ENCODE data around the gene YEATS2.
"Not testable (repeated sequence)": the region's sequence is repeated elsewhere in the genome, so short reads cannot be mapped to it uniquely, and the experiment has no call there.

The YEATS2 gene

DNA sequence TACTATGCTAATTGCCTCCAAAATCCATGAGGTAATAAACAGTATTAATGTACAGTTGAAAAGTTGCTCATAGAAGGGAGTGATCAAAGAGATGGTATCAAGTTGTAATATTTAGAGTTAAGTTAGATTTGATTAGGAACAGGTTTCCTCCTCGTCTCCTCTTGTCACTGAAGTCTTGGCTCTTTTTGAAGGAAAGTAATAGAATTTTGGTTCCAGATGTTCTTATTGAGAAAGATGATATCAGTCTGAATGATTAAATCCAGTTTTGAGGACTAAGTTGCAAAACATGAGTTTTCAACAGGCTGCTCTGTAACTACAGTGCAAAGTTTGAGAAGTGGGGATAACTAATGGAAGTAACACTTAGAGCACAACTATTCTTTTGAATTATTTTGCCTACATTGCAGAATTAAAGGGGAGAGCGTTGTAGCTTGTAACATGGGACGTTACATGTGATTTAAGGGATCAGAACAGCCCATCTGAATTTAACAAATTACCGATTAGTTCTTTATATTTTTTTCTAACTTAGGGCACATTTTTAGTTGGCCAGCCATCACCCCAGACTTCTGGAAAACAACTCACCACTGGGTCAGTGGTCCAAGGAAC is 79.5 kb downstream of the YEATS2 start:
- no peak for ATAC-seq
- no peak for DNase-seq

DNA sequence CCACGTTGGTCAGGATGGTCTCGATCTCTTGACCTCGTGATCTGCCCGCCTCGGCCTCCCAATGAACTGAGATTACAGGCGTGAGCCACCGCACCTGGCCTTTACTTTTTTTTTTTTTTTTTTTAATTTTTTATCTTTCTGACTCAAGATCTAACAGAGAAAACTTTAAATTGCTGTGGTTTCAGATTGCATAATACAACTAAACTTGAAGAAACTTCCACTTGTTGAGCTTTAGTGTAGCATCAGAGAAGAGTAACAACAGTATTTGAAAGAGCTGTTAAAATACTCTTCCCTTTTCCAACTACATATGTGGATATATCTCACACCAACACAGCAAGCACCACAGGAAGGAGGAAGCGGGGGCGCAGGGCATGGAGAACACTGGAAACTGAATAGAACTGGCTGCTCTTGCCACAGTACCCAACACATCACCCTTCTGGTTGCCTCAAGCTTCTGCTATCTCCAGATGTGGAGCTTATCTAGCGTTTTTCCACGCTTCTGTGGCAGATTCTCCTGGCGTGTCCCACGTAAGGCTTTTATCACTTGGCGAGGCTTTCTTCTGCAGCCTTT is 82.4 kb downstream of the YEATS2 start:
- no peak for ATAC-seq
- no peak for DNase-seq

DNA sequence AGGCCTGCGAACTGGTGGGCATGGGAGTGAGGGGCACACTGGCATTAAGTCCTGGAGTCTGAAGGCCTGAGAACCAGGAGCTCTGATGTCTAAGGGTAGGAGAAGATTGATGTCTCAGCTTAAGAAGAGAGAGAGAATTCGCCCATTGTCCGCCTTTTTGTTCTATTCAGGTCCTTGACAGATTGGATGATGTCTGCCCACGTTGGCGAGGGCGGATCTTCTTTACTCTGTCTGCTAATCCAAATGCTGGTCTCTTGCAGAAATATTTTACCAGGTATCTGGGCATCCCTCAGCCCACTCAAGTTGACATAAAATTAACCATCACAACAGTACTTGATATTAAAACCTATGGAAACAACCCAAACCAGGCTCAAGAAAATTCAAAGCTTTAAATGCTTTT is 83.6 kb downstream of the YEATS2 start:
- DNase-seq (no peak), ATAC-seq (no peak)

DNA sequence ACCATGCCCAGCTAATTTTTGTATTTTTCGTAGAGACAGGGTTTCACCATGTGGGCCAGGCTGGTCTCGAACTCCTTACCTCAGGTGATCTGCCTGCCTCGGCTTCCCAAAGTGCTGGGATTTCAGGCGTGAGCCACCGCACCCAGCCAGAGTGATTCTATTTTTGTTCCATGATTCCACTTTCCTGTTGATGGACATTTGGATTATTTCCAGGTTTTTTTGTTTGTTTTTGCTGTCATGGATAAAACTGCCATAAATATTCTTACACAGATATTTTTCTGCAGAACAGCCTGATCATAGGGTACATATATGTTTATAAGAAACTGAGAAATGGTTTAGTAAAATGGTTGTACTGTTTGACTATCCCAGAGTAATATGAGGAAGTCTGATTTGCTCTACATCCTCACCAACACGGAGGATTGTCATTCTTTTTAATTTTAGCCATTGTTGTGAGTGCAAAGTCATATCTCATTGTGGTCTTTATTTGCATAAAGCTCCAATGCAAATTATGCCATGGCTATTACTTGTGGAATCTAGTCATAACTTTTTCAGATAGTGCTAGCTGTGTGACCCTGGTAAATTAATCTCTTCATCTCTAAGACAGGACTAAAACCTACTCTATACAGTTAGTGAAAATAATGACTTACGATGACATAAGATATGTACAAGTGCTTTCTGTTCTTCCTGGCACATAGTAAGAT is 85.1 kb downstream of the YEATS2 start:
- ATAC-seq (no peak), DNase-seq (no peak)

DNA sequence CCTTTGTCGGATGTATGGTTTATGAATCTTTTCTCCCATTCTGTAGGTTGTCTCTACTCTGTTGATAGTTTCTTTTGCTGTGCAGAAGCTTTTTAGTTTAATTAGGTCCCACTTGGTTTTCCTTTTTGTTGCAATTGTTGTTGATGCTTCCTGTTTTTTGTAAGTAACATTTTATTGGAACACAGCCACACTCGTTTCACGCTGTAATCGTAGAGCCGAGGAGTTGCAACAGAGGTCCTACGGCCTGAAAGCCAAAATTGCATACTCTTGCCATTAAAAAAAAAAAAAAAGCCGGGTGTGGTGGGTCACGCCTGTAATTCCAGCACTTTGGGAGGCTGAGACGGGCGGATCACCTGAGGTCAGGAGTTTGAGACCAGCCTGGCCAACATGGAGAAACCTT is 86.9 kb downstream of the YEATS2 start:
- not testable (repeated sequence) for ATAC-seq, DNase-seq

DNA sequence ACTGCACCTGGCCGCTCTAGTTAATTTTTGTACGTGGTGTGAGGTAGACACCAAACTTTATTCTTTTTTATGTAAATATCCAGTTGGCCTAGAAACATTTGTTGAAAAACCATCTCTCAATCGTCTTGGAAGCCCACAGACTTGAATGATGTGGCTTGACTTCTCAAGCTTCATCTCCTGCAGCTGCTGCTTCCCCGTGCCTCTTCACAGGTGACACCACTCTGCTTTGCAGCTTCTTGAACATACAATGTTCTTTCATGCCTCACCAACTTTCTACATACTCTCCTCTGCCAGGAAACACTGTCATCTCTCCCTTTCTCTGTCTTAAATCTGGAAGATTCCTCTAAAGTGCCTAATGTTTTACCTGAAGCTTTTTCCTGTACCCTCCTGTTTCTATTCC is 92.2 kb downstream of the YEATS2 start:
- DNase-seq (no peak), ATAC-seq (no peak)

DNA sequence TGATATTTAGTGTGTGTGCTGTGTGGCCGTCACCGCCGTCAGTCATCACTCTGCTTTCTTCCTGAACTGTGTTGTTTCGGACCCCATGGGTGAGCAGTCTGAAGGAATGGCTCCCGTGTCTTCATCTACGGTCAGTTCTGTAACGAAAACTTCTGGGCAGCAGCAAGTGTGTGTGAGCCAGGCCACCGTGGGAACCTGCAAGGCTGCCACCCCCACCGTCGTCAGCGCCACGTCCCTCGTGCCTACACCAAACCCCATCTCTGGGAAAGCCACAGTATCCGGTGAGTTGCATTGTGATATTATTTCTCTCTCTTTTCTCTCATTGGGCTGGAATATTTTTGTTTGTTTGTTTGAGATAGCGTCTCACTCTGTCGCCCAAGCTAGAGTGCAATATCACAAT is 93.1 kb downstream of the YEATS2 start:
- ATAC-seq: no peak
- no peak for DNase-seq

DNA sequence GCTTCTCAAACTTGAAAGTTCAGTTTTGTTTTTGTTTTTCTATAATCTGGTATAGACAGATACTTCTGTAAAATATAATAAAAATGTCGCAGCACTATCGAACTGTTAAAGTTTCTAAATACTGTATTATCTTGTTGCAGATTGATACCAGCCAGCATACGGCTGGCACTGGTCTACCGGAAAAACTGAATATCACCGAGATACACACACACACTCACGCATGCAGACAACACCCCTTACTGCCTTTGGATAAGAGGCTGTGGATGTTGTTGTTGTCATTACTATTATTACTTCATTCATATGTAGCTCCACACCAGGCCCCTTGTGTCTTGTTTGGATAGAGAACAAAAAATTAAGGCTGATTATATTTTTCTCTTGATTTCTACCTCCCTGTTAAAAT is 95.4 kb downstream of the YEATS2 start:
- no peak for DNase-seq

DNA sequence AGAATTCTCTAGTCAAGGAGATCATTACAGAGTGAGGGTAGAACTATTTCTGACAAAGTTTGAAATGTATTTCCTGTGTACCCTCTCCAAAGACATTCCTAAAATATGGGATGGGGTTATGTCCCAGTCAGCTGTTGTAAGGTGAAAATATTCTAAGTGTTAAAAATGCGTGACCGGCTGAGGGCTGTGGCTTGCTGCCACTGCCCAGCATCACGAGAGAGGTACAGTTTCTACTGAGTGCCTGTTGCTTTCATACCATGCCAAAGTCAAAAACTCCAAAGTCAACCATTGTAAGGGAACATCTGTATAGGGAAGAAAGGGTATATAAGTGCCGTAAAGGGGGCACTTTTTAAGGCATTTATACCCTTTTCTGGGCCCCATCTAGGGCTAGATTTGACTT is 96.9 kb downstream of the YEATS2 start:
- DNase-seq (no peak), ATAC-seq (no peak)

More for the DNA sequence above, 95.4 kb downstream of the YEATS2 start:
- ATAC-seq: no peak

DNA sequence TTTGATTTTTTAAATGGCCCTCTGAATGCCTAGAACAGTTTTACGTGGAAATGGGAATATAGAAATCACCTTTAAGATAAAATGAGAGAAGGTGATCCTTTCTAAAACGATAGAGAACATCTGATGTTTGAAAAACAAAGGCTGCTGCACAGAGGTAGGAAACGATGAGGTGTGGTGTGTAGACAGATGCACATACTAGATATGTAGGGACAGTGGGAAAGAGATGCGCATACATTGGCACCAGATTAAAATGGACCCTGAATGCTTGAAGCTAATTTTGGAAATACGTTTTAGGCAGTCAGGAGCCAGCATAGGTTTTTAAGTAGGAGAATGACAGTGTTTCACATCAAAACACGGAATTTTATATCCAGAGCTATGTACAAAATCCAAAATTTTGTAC is 98.8 kb downstream of the YEATS2 start:
- no peak for ATAC-seq
- DNase-seq: no peak

DNA sequence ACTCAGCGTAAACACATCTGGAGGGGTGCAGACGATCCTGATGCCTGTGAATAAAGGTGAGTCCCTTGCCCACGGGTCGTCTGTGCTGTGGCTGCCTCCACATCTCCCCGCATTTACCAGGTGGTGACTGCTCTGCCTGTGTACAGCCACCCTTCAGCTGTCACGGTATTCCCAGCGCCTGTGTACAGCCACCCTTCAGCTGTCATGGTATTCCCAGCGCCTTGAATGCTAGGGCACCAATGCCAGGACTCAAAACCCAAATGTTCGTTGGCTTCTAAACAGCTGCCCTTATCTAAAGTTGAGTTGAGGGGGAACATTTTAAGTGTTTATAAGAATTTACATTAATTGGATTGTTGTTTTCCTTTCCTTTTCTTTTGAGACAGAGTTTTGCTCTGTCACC is 100.4 kb downstream of the YEATS2 start:
- no peak for ATAC-seq
- no peak for DNase-seq

DNA sequence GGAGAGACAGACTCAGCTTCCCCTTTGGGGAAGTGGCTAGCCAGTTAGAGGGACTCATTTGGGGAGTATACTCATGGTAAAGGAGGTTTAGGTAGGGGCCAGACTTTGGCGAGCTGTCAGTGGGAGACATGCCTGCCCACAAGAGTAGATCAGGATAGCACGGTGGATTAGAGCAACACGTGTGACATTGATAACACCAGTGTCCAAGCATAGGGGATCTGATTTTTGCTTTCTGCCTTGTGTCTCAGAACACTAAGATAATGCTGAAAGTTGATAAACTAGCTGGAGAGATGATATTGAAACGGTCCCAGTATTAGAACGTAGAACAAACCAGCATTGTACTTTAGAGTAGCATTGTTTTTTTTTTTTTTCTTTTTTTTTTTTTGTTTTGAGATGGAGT is 101.9 kb downstream of the YEATS2 start:
- no peak for ATAC-seq
- no peak for DNase-seq

DNA sequence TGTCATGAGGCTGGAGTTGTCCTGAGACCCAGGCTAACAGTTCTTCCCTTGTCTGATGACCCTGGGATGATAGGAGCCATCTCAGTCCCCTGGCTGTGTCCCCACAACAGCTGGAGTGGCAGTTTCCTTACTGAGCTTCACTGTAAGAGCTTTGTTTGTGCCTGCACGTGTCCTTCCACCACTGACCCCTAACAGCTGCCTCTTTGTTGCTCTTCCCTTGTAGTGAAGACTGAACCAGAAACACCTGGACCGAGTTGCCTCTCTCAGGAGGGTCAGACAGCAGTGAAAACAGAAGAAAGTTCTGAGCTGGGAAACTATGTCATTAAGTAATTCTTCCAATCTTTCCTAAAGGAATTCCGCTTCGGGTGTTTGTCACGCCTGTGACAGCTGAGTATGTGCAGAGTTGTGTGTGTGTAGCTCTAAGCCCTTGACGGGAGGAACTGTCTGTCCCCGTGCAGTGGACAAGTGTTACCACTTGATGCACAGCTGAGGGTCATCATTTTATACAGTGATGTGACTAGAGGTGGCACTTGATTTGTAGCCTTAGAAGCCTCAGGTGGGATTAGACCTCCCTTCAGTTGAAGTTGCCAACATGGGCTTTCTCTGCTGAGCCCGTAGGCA is 102.8 kb downstream of the YEATS2 start:
- DNase-seq (no peak), ATAC-seq (no peak)

DNA sequence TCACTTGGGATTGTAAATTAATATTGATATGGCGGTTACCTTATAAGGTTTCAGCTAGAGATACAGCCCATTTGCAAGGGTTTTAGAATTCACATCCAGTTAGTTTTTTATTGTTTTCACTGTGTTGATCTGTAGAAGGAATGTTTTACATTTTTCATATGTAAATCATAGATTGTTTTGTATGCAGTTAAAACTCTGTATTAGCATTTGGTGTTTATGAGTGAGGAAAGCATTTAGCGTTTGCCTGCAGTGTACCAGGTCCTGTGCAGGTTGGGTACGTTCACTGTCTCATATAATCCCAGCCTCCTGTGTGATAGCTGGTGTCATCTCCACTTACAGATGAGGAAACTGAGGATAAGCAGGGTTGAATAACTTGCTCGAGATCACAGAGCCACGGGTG is 104.0 kb downstream of the YEATS2 start:
- DNase-seq (no peak), ATAC-seq (no peak)

DNA sequence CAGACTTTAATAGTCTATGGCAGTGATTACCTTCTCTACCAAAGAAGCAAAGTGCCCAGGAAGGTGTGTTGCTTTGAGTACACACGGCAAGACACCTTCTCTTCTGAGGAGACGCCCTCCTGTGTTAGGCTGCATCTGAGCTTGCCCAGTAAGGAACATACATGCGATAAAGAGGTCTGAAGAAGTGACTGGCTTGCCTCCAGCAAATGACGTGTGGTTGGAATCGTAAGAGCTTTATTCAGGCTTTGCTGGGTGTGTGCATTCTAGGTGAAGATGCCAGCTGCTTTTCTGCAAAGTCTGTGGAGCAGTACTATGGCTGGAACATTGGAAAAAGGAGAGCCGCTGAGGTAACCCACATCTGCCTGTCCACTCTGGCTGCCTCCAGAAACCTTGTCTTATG is 105.4 kb downstream of the YEATS2 start:
- ATAC-seq (no peak), DNase-seq (no peak)

DNA sequence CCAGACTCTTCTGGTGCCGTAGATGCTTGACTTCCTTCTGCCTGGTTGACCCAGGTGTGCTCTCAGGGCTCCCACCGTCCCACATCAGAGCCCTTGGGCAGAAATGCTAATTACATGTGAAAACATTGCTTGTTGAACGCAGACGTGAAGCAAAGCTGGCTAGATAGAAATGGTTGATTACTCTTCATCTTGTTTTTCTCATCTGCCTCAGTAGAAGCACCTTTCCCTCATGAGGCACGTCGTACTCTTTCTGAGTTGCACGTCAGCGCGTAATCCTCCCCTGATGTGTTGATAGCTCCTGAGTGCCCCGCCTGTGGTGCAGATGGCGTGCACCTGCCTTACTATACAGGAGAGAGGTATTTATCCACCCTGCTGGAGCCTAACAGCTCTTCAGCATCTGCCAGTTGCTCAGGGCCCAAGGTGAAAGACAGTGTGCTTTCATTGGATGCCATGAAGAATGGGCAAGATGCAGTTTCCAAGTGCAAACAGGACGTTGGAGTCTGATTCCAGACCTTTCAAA is 109.7 kb downstream of the YEATS2 start:
- DNase-seq (no peak), ATAC-seq (no peak)

DNA sequence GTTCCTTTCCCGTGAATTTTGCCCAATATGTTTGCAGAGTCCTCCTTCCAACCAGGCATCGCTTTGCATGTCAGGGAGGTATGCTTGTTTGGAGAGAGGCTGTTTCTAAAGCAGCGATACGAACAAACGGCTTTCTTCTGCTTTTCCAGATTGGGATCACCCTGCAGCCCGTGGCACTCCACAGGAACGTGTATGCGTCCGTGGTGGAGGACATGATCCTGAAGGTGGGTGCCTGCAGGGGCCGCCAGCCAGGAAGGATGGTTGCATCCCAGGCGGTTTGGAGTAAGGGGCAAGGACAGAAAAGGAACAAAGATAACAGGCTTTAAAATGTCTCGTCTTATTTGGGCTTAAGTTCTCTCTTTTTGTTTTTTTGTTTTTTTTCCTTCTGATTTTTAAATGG is 110.3 kb downstream of the YEATS2 start:
- DNase-seq: no peak
- ATAC-seq: no peak

DNA sequence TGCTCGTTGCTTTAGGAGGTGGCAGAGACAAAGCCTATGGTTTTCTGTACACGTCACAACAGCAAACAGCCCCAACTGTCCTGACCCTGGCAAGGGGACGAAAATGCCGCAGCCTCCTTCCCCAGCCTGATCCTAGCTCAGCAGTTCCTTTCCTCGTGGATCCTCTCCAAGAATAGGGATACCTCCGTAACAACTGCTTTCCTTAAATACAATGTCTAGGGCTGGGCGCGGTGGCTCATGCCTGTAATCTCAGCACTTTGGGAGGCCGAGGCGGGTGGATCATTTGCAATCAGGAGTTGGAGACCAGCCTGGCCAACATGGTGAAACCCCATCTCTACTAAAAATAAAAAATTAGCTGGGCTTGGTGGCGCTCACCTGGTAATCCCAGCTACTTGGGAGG is 110.8 kb downstream of the YEATS2 start:
- ATAC-seq (no peak), DNase-seq (no peak)

DNA sequence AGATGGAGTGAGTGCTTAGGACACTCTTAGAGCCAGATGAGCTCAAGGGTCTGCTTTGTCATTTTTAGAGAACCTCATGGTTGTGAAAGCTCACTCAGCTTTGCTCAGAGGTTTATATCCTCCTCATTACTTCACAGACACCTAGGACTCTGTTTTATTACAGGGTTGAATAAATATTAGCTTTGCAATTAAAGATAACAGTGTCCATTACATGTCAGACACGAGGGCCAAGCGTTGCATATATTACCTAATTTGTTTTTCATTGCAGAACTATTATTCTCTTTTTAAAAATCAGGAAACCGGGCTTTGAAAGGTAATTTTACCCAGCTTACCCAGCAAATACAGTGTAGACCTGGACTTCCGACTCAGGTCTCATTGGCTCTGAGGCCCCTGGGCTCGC is 111.7 kb downstream of the YEATS2 start:
- no peak for DNase-seq
- no peak for ATAC-seq

DNA sequence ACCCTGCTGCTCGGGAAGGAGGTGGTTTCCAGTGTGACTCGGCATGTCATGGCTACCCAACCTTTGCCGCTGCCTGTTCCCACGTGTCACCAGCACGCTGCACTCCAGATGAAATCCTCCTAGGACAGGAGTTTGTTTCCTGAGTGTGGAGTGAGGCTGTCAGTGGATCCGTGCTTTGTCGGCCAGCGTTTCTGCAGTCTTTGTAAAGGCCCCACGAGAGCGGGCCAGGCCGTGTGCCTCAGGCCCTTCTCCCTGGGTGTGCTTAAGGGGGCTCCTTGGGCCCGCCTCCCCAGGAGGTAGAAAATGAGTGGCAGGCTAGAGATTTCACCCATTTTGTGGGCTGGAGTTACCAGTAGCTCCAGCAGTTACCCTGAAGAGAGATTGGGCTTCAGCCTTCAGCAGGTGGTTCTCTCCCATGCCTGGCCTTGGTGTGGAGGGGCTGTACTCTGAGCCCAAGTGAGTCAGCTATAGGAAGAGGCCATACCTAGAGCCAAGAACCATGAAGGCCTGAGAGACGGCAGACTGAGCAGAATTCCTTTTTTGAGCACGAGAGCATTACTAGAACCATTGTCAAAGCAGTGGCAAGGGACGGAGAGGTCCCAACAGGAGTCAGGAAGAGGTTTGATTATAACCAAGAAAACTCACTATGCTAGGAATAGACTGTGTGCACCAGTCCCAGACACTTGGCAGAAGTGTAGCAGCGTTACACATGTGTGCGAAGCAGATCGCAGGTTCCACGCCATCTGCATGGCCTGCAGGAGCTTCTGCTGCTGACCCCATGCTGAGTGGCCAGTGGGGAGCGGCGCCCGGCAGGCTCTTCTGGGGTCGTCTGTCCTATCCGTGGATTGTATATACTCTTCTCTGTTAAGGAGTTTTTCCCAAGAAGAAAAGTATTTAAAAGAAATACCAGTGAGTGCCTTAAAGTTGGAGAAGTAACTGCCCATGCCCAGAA is 113.3 kb downstream of the YEATS2 start:
- no peak for DNase-seq
- ATAC-seq: peak; percentile 17

DNA sequence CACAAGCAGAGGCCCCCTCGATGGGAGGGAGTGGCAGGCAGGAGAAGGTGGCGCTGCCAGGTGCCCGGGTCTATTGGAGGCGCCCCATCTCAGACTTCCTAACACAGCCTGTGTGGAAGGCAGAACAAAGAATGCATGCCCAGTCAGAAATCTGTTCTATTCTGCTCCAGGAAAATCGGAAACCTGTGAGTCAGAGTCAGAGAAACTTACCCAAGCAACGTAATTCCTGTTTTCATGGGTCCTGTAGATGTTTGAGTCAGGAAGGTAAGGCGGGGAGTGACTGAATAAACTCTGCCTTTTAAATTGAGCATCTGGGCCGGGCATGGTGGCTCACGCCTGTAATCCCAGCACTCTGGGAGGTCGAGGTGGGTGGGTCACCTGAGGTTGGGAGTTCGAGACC is 114.0 kb downstream of the YEATS2 start:
- no peak for ATAC-seq

DNA sequence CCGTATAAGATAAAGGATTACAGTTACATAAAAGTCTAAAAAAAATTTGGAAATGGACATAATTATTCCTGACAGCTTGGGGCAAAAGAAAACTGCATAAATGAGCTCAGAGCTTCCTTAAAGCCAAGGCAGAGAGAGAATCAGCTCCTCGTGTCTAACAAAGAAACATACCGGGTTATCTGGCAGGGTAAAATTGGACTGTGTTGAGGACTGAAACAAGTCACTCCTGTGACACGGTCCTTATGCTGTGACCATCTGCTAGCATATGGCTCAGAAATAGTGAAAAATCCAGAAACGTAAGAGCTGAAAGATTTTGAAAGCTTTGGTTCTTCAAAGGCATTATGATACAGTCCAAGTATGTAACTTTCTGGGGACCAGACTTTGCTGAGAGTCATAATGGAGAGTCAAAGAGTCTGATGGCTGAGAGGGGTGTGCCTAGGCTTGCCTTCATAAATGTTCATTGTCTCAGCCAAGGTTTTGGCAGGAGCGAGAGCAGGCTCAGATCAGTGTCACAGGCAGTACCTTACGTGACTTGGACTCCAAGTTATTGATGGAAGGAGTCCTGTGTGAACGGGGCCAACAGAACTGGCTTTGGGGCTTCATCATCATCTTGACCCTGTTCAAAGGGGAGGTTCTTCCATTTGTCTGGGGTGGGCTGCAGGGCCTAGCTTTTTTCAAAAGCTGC is 115.3 kb downstream of the YEATS2 start:
- DNase-seq (no peak), ATAC-seq (no peak)

More for the DNA sequence above, 114.0 kb downstream of the YEATS2 start:
- DNase-seq: no peak

Data from stimulated activated naive CD8-positive, alpha-beta T cell treated with anti-CD3 and anti-CD28 coated beads, Interleukin-15, Interleukin-2, amounts not matched to agents 100 U/mL and 50 U/mL, for 24 hours (primary cell).